ENCODE data around the gene ARHGEF28. TPM values are rescaled to one million over a fixed set of nuclear protein-coding genes. Genes with fewer than 3 reads are reported as not detected.

Gene ARHGEF28
- total RNA-seq, 2 experiments from 2014 or later: not detected

- no peak overlapping the region for H3K27ac Mint-ChIP-seq
- ChIA-PET POLR2A (no interaction called here), CTCF (no interaction called here)
- DNase-seq: no peak
- H3K27me3 Mint-ChIP-seq (ENCODE audit: low read depth): peaks cover 20% of the 10 kb centered on the region
- no peaks in the 10 kb centered on the region for H3K36me3 Mint-ChIP-seq (ENCODE audit: low read depth)
- H3K4me3 Mint-ChIP-seq: no peak overlapping the region
- no peaks in the 10 kb centered on the region for H3K4me1 Mint-ChIP-seq (ENCODE audit: low read depth)
- no peak for ATAC-seq
- H3K9me3 Mint-ChIP-seq (ENCODE audit: insufficient read depth): no peaks in the 10 kb centered on the region
Measured at GRCh38 chr5:73709536-73710129, 83.6 kb downstream of the ARHGEF28 start.

- CTCF ChIA-PET: no interaction called here
Measured at GRCh38 chr5:73716284-73716808, 90.3 kb downstream of the ARHGEF28 start.

GRCh38 chr5:73718762-73719161 lies 92.8 kb downstream of the ARHGEF28 start:
- no peaks in the 10 kb centered on the region for H3K9me3 Mint-ChIP-seq (ENCODE audit: insufficient read depth)
- H3K36me3 Mint-ChIP-seq (ENCODE audit: low read depth): no peaks in the 10 kb centered on the region
- H3K4me1 Mint-ChIP-seq (ENCODE audit: low read depth): no peaks in the 10 kb centered on the region
- H3K27ac Mint-ChIP-seq: no peak overlapping the region
- no peak overlapping the region for H3K4me3 Mint-ChIP-seq
- H3K27me3 Mint-ChIP-seq (ENCODE audit: low read depth): peaks cover 8% of the 10 kb centered on the region
- POLR2A ChIA-PET: no interaction called here
- no peak for ATAC-seq
- CTCF ChIA-PET: interaction anchor here (0.9 kb wide), 1 partner anchor 25 kb away, joined by 3 read pairs; no protein-coding TSS in a partner anchor
- DNase-seq: no peak

More at GRCh38 chr5:73716284-73716808, 90.3 kb downstream of the ARHGEF28 start:
- Mint-ChIP-seq H3K36me3 (ENCODE audit: low read depth) (no peaks in the 10 kb centered on the region), H3K27me3 (ENCODE audit: low read depth) (peaks cover 10% of the 10 kb centered on the region), H3K4me3 (no peak overlapping the region), H3K9me3 (ENCODE audit: insufficient read depth) (no peaks in the 10 kb centered on the region), H3K27ac (no peak overlapping the region), H3K4me1 (ENCODE audit: low read depth) (no peaks in the 10 kb centered on the region)
- DNase-seq (no peak), ATAC-seq (no peak)
- POLR2A ChIA-PET: no interaction called here

- Mint-ChIP-seq H3K9me3 (ENCODE audit: insufficient read depth) (no peaks in the 10 kb centered on the region), H3K4me1 (ENCODE audit: low read depth) (no peaks in the 10 kb centered on the region), H3K27me3 (ENCODE audit: low read depth) (peaks cover 8% of the 10 kb centered on the region), H3K27ac (no peak overlapping the region), H3K4me3 (no peak overlapping the region), H3K36me3 (ENCODE audit: low read depth) (no peaks in the 10 kb centered on the region)
- no peak for ATAC-seq
- ChIA-PET POLR2A (no interaction called here), CTCF (no interaction called here)
- no peak for DNase-seq
Measured at GRCh38 chr5:73719632-73720031, 93.6 kb downstream of the ARHGEF28 start.

- ChIA-PET POLR2A (no interaction called here), CTCF (no interaction called here)
- DNase-seq: no peak
- ATAC-seq: no peak
- Mint-ChIP-seq H3K4me1 (ENCODE audit: low read depth) (no peaks in the 10 kb centered on the region), H3K27me3 (ENCODE audit: low read depth) (peaks cover 10% of the 10 kb centered on the region), H3K4me3 (no peak overlapping the region), H3K36me3 (ENCODE audit: low read depth) (no peaks in the 10 kb centered on the region), H3K9me3 (ENCODE audit: insufficient read depth) (no peaks in the 10 kb centered on the region), H3K27ac (no peak overlapping the region)
Measured at GRCh38 chr5:73722231-73722630, 96.2 kb downstream of the ARHGEF28 start.

GRCh38 chr5:73726071-73726470 lies 100.1 kb downstream of the ARHGEF28 start:
- DNase-seq (no peak), ATAC-seq (no peak)
- Mint-ChIP-seq H3K36me3 (ENCODE audit: low read depth) (no peaks in the 10 kb centered on the region), H3K27me3 (ENCODE audit: low read depth) (peaks cover 16% of the 10 kb centered on the region), H3K9me3 (ENCODE audit: insufficient read depth) (no peaks in the 10 kb centered on the region), H3K4me3 (no peak overlapping the region), H3K27ac (no peak overlapping the region), H3K4me1 (ENCODE audit: low read depth) (no peaks in the 10 kb centered on the region)
- ChIA-PET POLR2A (no interaction called here), CTCF (no interaction called here)

- H3K27me3 Mint-ChIP-seq (ENCODE audit: low read depth): peaks cover 21% of the 10 kb centered on the region
- DNase-seq (no peak), ATAC-seq (no peak)
- ChIA-PET CTCF (interaction anchor here (0.6 kb wide), 1 partner anchor 33 kb away, joined by 3 read pairs; no protein-coding TSS in a partner anchor), POLR2A (no interaction called here)
- no peak overlapping the region for H3K27ac Mint-ChIP-seq
- no peaks in the 10 kb centered on the region for H3K36me3 Mint-ChIP-seq (ENCODE audit: low read depth)
- H3K4me3 Mint-ChIP-seq: no peak overlapping the region
- no peaks in the 10 kb centered on the region for H3K4me1 Mint-ChIP-seq (ENCODE audit: low read depth)
- no peaks in the 10 kb centered on the region for H3K9me3 Mint-ChIP-seq (ENCODE audit: insufficient read depth)
Measured at GRCh38 chr5:73726606-73727231, 100.7 kb downstream of the ARHGEF28 start.

- ChIA-PET POLR2A (no interaction called here), CTCF (no interaction called here)
- no peak overlapping the region for H3K4me3 Mint-ChIP-seq
- no peak overlapping the region for H3K27ac Mint-ChIP-seq
- H3K9me3 Mint-ChIP-seq (ENCODE audit: insufficient read depth): no peaks in the 10 kb centered on the region
- peaks cover 23% of the 10 kb centered on the region for H3K27me3 Mint-ChIP-seq (ENCODE audit: low read depth)
- no peak for DNase-seq
- no peaks in the 10 kb centered on the region for H3K4me1 Mint-ChIP-seq (ENCODE audit: low read depth)
- no peaks in the 10 kb centered on the region for H3K36me3 Mint-ChIP-seq (ENCODE audit: low read depth)
- no peak for ATAC-seq
Measured at GRCh38 chr5:73727470-73727869, 101.5 kb downstream of the ARHGEF28 start.

GRCh38 chr5:73728493-73729273 lies 102.7 kb downstream of the ARHGEF28 start:
- H3K9me3 Mint-ChIP-seq (ENCODE audit: insufficient read depth): no peaks in the 10 kb centered on the region
- ChIA-PET CTCF (no interaction called here), POLR2A (no interaction called here)
- H3K4me3 Mint-ChIP-seq: no peak overlapping the region
- H3K27me3 Mint-ChIP-seq (ENCODE audit: low read depth): peaks cover 23% of the 10 kb centered on the region
- DNase-seq (no peak), ATAC-seq (no peak)
- H3K27ac Mint-ChIP-seq: no peak overlapping the region
- no peaks in the 10 kb centered on the region for H3K4me1 Mint-ChIP-seq (ENCODE audit: low read depth)
- H3K36me3 Mint-ChIP-seq (ENCODE audit: low read depth): no peaks in the 10 kb centered on the region

- no peaks in the 10 kb centered on the region for H3K9me3 Mint-ChIP-seq (ENCODE audit: insufficient read depth)
- ATAC-seq: no peak
- no peaks in the 10 kb centered on the region for H3K4me1 Mint-ChIP-seq (ENCODE audit: low read depth)
- CTCF ChIA-PET: no interaction called here
- no peak overlapping the region for H3K27ac Mint-ChIP-seq
- no peak overlapping the region for H3K4me3 Mint-ChIP-seq
- H3K27me3 Mint-ChIP-seq (ENCODE audit: low read depth): peaks cover 23% of the 10 kb centered on the region
- POLR2A ChIA-PET: no interaction called here
- no peak for DNase-seq
- H3K36me3 Mint-ChIP-seq (ENCODE audit: low read depth): no peaks in the 10 kb centered on the region
Measured at GRCh38 chr5:73729329-73729728, 103.3 kb downstream of the ARHGEF28 start.

GRCh38 chr5:73732045-73732444 lies 106.0 kb downstream of the ARHGEF28 start:
- no peak overlapping the region for H3K27ac Mint-ChIP-seq
- no peaks in the 10 kb centered on the region for H3K36me3 Mint-ChIP-seq (ENCODE audit: low read depth)
- peaks cover 20% of the 10 kb centered on the region for H3K27me3 Mint-ChIP-seq (ENCODE audit: low read depth)

GRCh38 chr5:73733219-73733618 lies 107.2 kb downstream of the ARHGEF28 start:
- Mint-ChIP-seq H3K9me3 (ENCODE audit: insufficient read depth) (no peaks in the 10 kb centered on the region), H3K27me3 (ENCODE audit: low read depth) (peaks cover 16% of the 10 kb centered on the region), H3K4me1 (ENCODE audit: low read depth) (no peaks in the 10 kb centered on the region), H3K27ac (no peak overlapping the region), H3K36me3 (ENCODE audit: low read depth) (no peaks in the 10 kb centered on the region), H3K4me3 (no peak overlapping the region)
- ATAC-seq (no peak), DNase-seq (no peak)
- POLR2A ChIA-PET: no interaction called here
- CTCF ChIA-PET: interaction anchor here (1.0 to 1.5 kb wide), 2 partner anchors 60 to 143 kb away, joined by 3 to 5 read pairs; no protein-coding TSS in a partner anchor

More at GRCh38 chr5:73732045-73732444, 106.0 kb downstream of the ARHGEF28 start:
- no peak overlapping the region for H3K4me3 Mint-ChIP-seq
- POLR2A ChIA-PET: no interaction called here
- no peaks in the 10 kb centered on the region for H3K4me1 Mint-ChIP-seq (ENCODE audit: low read depth)
- CTCF ChIA-PET: interaction anchor here (1.0 to 1.5 kb wide), 2 partner anchors 61 to 142 kb away, joined by 3 to 5 read pairs; no protein-coding TSS in a partner anchor
- DNase-seq (no peak), ATAC-seq (no peak)
- no peaks in the 10 kb centered on the region for H3K9me3 Mint-ChIP-seq (ENCODE audit: insufficient read depth)

Data from activated CD8-positive, alpha-beta T cell treated with anti-CD3 and anti-CD28 coated beads, Interleukin-2, amount 10 ng/mL, durations not matched to agents 7 days and 5 days (primary cell).